NOMO-1 treated with dmso at 0.1 percent for 144 hours (cell line): Measurements from ENCODE around the gene NNT.

Experiments used
- DNase-seq: peaks from one replicate; lab custom pipeline; 2025; ENCODE audit not compliant: unreplicated experiment; lab: John Stamatoyannopoulos, UW

NNT gene

GRCh38 chr5:43622074-43622473 lies 19.1 kb downstream of the NNT start:
- no peak for DNase-seq

GRCh38 chr5:43623048-43623680 lies 20.2 kb downstream of the NNT start:
- no peak for DNase-seq

DNA sequence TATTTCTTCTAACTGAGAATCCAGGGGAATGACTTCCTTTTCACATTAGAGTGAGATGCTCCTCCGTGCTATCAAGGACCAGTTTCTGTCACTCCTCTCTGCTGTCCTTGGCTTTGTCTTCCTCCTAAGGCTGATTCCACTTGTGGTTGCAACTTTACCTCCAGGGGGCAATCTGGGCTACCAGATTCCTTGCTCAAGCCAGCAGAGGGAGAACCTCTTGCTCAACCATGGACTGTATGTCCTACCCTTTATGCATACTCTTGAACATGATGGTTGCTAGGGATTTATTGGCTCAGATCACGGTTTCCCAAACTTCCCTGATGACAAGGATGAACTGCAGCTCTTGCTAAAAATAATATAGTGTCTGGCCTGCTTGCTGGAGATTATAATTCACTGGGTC lies 24.0 kb downstream of the NNT start:
- DNase-seq: peak; percentile 9

DNA sequence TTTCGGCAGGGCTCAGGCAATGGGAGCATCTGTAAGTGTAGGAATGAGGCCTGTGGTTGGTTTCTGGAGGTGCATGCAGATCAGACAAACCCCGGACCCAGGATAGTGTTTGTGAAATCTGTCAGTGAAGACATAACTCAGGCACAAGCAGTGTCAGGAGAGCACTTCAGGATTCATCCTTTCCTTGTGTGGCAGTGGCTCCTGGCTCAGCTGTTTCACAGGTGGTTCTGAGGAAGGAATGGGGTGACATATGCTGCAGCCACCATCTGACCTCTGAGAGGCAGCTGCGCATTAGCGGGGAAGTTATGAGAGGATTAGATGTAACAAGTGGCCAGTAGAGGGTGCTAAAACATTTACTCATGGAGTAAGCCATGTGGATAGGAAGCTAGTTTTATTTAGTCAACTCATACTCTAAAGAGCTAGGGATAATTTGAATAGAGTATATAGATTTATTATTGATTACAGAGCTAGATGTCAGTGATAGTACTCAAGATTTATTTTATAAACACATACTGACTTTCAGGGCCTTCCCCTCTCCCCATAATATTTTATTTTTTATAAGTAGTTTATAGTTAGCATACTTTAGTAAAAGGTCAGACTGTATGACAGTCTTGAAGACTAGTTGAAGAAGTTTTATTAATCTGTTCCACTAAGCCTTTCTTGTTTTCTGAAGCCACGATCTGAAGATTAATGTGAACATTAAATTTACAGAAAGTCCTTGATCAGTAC lies 28.4 kb downstream of the NNT start:
- peak; percentile 78 for DNase-seq

DNA sequence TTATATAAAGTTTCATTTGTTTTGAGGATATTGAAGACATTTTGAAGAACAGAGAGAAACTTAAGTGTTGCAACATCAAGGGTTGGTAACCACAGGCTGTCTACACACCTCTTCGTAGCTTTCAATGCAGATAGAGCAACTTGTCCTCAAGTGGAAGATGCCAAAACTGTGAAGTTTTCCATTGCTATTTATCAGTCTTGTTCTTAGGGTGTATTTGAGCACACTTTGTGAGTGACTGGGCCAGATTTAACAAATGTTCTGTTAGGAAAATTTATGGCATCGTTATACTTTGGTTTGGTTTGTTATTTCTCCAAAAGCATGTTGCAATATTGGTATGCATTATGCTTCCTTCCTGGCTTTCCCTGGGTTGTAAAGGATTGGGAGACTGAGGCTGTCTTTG lies 31.6 kb downstream of the NNT start:
- peak; percentile 55 for DNase-seq

DNA sequence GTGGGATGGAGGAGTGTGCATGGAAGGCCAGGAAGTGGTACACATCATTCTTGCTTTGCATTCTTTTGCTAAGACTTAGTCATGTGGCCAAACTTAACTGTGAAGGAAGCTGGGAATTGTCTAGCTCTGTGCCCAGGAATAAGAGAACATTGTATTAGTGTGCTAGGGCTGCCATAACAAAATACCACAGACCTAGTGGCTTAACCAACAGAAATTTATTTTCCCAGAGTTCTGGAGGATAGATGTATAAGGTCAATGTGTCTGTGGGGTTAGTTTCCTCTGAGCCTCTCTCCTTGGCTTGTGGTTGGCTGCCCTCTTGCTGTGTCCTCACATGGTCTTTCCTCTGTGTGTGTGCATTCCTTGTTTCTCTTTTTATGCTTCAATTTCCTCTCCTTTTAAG lies 32.4 kb downstream of the NNT start:
- DNase-seq: no peak

DNA sequence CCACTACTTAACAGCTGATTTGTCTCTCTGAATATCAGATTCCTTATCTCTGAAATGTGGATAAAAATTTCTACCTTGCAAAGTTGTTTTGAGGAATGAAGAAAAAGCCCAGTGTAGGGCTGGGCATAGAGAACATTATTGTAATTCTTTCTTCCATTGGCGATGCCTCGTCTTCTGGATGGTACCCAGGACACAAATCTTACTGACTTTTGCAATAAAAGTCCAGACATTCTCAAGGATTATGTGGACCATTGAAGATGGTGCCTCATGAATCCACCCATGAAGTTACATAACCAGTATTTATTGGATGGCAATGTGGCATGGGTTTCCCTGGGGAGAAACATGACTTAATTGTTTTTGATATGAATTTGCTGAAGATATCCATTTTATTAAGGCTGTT lies 33.1 kb downstream of the NNT start:
- DNase-seq: no peak

DNA sequence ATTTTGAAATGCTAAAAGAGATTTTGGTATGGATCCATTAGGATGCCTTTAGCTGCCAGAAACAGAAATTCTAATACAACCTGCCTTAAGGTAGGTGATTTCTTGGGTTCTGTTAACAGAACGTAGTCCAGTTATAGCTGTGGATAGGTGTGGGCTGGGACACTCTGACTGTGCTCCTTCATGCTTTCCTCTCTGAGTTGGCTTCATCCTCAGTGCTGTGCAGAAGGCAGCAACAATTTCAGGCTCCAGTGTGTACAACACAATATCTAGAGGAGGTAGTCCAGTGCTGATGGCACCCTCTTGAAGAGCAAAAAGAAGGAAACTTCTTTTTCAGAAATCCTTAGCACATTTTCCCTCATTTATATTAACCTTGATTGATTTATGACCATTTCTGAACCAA lies 34.4 kb downstream of the NNT start:
- DNase-seq: no peak

GRCh38 chr5:43638107-43638506 lies 35.1 kb downstream of the NNT start:
- no peak for DNase-seq

- DNase-seq: no peak
These were observed 35.6 kb downstream of the NNT start for GRCh38 chr5:43638546-43638945.

DNA sequence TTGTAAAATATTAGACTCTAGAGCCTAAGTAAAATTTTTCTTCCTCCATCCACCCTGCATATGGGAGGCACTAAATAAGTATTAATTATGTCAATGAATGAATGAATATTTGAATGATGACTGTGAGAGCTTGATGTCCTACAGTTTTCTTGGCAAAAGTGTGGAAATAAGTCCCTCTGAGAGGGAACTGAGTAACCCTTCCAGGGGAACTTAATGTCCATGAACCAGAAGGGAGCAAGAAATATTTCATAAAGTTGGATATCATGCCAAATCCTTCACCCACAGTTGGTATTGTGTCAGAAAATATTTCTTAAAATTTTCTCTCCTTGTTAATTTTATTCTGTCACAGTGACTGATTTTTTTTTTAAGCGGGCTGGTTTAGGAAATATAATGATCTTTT lies 36.6 kb downstream of the NNT start:
- no peak for DNase-seq

DNA sequence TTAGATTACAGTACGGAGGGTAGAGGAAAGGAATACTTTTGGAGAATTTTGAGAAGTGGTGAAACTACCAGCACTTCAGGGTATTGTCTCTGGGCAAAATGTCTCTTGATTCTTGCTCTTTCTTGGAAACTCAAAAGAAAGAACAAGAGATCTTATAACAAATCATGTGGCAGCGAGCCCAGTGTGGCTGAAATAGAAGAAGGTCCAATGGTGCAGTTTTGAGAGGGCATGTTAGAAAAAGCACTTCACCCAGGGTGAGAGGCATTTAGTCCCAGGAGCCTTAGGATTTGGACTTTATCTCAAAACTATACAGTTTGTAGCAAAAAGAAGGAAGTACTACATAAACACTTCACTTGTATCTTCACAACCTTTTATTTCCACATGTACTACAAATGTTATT lies 39.4 kb downstream of the NNT start:
- DNase-seq: no peak

DNA sequence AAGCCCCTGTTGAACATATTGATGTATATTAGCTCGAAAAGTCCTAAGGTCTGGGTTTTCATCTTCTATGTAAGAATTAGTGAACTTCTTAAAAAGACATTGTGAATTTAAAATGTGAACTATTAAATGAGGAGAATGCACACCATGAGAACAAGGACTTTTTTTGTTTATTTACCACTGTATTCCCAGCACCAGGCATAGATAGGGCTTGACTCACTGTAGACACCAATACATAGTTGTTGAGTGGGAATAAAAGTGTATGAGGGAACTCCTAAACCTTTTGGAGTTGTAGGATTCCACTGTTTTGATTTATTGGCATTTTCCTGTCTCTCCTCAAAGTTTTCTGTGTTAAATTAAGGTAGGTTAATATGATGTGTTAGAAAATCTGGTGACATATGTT lies 40.3 kb downstream of the NNT start:
- DNase-seq: no peak

DNA sequence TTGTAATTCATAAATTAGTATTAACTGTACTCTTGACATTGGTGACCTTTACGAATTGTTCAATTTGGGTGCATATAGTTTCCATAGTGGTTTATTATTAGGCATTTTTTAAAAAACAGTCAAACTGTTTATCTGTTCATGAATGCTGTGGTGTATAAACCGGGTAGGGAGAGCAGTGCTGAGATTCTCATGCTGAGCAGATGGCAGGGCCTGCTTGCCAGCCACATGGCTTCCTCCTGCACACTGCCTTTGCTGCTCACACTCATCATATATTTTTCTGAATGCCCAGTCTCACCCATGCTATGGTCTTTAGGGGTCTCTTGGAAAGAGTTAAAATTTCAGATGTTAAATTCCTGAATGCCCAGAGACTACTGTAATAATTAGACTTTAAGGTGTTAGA lies 40.8 kb downstream of the NNT start:
- DNase-seq: no peak

DNA sequence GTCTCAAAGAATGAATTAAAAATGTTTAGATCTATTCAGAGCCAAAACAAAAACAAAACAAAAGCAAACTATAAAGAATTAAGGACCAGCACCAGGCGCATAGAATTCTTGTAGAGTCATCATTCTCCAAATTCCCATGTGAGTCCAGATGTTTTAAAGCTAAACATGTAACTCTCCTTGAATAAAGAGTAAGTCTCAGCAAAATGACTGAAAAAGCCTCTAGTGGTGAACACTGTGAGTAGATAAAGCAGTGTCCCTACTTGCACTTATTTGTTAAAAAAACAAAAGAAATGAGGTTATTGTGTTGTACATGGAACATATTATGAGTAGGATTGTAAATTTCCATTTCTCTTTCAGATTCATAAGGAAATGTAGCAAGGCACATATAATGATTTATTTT lies 44.0 kb downstream of the NNT start:
- DNase-seq: no peak

DNA sequence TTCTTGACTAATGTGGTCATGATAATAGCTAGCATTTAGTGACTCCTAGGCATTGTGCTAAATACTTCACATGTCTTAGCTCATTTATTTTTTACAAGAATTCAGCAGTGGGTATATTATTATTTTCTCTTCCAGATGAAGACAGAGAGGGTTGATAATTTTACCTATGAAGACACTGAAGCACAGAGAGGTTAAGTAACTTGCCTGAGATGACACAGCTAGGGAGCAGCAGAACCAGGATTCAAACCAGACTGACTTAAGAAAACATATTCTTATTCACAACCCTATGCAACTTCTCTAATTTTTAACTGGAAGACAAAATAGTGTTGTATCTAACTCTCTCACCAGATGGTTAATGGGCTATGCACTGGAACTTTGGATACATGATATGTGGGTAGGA lies 44.8 kb downstream of the NNT start:
- DNase-seq: no peak

GRCh38 chr5:43648499-43649124 lies 45.6 kb downstream of the NNT start:
- no peak for DNase-seq

- no peak for DNase-seq
These were observed 46.3 kb downstream of the NNT start for GRCh38 chr5:43649256-43649655.

DNA sequence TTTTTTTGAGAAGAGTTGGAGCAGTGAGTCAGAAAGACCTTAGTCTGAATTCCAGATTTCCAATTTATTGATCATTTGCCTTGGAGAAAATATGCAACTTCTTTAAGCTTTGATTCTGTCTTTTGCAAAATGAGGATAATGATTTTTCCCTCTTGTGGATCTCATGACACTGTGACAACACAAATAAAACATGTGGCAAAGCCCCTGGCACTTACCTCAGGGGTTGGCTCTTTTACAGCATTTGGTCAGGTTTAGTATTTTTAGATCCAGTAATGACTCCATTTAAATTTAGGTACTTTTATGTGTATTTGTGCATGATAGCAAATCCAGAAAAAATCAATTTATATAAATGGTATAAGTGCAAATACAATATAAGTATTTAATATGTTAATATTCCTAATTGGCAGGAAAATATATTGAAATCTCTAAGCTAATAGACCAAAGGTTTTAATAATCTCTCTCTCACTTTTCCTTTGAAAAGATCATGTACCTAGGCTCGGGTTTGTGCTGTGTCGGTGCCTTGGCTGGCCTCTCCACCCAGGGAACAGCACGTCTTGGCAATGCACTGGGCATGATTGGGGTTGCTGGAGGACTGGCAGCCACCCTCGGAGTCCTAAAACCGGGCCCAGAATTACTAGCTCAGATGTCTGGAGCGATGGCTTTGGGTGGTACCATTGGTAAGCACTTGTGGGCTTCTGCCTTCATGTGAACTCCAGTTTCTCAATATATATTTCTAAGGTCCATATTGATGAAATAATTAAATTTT lies 49.7 kb downstream of the NNT start:
- DNase-seq: no peak

GRCh38 chr5:43658509-43658908 lies 55.5 kb downstream of the NNT start:
- no peak for DNase-seq

DNA sequence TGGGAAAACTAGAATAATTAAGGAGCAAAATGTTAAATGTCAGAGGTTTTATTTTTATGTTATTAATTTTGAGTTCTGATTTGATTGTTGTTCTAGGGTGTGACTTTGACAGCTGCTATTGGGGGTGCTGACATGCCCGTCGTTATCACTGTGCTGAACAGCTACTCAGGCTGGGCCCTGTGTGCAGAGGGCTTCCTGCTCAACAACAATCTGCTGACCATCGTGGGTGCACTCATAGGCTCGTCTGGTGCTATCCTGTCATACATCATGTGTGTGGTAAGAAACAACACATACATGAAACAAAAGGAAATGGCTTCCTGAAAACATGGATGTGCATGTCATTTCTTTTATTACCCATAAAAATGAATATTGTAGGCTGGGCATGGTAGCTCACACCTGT lies 56.1 kb downstream of the NNT start:
- no peak for DNase-seq

DNA sequence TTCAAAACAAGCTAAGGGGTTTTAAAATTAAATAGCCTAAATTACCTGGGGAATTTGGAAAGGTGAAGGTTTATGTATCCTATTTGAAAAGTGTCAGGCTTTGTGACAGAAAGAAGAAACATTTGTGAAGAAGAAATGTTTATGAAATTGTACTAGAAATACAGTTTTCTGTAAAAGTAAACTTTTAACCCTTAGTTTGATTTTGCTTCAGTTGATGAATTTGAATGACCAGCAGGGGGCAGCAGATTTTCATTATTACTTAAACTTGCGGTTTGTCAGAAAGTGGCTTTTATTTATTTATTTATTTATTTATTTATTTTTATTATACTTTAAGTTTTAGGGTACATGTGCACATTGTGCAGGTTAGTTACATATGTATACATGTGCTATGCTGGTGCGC lies 58.1 kb downstream of the NNT start:
- DNase-seq: no peak
